Iris pigment epithelial cell (primary cell): ENCODE results near the gene PDZD8.
A peak's percentile ranks its signal among the peaks of the same experiment; 100 is the strongest.
"Not testable (repeated sequence)": the region's sequence is repeated elsewhere in the genome, so short reads cannot be mapped to it uniquely, and the experiment has no call there.

ENCODE experiments used
- DNase-seq: peaks from one replicate; pipeline ENCODE4 v3.0.0-alpha.2; 2011; ENCODE audit warnings: low read depth

The PDZD8 gene

DNA sequence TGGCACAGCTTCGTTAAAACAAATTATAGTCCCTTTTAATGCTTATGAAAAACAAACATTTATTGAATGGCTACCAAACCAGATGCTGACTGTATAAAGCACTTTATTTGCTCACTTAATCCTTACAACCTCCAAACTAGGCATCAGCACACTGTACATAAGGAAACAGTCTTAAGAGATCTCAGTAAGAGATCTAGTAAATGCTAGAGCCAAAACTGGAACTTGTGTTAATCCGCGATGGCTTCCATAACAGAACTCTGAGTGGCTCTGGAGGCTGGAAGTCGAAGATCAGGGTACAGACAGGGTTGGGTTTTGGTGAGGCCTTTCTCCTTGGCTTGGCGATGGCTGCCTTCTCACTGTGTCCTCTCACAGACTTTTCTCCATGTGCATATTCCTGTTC, 27.0 kb downstream of the PDZD8 start:
- DNase-seq, result no peak

DNA sequence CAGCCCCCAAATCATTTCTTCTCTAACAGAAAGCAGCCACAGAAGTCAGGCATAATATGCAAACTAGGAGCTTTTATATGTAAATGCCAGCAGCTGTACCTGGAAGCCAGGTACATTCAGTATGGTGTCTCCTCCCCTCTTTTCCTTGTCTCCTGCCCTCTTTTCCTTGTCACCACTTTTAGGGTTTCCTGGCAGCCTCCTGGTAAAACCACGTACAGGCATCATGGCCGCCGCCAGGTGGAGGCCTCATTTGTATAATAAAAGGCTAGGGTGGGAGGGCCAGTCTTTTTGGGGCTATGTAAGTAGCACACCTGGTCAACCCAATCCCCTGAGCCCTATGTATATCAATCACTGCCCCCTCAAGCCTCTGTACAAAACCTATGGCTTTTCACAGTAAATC, 28.7 kb downstream of the PDZD8 start:
- DNase-seq, result no peak

DNA sequence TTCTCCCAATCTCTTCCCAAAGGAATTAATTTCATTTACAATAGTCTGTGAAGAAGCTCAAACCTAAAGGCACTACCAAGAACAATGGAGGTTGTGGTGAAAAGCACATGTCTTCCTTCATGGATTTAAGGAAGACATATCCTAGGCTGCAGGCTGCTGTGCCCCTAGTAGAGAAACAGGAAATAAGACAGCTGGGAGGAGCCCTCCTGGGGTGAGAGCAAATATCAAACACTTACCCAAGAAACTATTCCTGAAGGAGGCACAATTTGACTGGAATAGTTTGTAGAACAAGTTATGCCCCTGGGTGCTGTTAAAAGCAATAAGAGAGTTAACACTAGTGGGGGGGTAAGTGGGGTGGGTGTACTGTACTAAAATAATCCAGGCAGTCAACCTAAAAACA, 30.1 kb downstream of the PDZD8 start:
- no peak for DNase-seq

DNA sequence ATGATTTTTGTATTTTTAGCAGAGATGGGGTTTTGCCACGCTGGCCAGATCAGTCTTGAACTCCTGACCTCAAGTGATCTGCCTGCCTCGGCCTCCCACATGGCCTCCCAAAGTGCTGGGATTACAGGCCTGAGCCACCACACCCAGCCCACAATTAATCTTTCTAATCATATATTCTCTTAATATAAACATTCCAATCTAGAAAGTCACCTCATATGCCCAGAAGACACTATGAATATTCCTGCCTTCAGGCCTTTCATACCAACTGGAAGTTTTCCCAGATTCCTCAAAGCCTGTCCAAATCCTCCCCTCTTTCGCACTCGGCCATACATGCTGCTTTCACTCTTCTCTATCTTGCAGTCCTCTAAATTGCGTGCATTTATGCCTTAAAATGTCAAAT, 32.6 kb downstream of the PDZD8 start:
- DNase-seq, result peak; percentile 40

DNA sequence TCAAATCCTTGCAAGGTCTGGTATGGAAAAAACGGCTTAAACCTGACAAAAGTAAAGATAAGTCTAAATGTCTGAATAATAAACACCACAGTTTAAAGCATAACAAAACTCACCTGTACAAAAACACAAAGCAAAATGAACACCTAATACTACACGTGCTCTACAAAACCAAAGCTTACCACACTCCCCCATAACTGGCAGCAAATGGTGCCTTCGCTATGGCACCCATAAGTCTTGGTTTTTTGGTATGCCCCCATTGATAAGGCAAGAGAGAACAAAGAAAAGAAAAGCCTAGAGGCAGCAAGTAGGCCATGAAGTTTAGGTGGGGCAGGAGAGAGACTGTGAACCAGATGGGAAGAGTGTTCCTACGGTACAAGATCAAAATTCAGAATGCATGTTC, 34.2 kb downstream of the PDZD8 start:
- DNase-seq, result no peak

DNA sequence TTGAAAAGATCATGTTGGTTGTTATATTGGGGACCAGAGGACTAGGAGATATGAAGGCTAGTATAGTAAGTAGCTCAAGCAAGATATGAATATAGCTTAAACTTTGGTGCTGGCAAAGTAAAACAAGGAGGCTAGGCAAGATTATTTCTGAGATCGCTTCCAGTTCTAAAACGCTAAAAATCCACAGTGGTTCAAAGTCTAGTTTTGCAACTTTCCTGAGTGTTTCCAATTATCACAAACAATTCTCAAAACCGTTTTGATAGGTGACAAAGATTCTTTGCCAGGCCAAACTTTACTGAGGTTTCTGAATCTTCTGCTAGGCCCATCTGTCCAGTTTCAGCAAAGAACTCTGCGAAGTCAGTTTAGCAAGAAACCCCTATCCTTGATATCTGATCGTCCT, 35.3 kb downstream of the PDZD8 start:
- no peak for DNase-seq

DNA sequence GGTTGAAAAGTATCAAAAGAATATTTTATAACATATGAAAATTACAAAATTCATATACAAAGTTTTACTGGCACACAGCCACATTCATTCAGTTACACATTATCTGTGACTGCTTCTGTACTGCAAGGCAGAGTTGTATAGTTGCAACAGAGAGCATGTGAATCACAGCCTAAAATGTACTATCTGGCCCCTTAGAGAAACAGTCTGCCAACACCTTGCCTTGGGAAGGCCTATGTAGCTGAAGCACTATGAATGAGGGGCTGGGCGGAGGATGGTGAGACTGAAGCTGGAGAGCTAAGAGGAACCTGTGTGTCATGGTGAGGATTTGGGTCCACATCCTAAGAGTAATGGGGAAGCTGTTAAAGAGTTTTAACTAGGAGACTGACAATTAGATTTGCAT, 35.7 kb downstream of the PDZD8 start:
- peak; percentile 78 for DNase-seq

DNA sequence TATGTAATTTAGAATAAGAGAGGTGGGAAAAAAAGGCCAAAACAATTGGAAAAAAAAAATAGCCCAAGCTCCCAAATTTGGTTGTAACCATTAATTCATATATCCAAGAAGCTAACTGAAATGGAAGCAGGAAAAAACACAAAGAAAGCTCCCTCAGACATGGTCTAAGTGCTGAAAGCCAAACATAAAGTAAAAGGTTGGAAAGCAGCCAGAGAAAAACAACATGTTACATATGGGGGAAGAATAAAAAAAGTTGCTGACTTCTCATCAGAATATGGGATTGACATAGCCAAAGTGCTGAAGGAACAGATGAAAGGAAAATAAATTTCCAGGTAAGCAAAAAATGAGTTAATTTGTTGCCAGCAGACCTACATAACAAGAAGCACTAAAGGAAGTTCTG, 40.3 kb downstream of the PDZD8 start:
- DNase-seq, result no peak

DNA sequence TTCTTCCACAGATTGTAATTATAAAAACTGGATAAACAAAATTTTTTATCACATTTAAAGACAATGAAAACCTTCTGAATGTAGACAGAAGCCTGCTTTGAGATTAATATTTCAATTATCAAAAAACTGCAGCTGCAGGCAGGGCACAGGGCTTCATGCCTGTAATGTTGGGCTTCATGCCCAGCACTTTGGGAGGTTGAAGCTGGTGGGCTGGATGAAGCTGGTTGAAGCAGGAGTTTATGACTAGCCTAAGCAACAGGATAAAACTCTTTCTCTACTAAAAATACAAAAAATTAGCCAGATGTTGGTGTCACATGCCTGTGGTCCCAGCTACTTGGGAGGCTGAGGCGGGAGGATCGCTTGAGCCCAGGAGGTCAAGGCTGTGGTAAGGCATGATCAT, 41.2 kb downstream of the PDZD8 start:
- peak; percentile 24 for DNase-seq

DNA sequence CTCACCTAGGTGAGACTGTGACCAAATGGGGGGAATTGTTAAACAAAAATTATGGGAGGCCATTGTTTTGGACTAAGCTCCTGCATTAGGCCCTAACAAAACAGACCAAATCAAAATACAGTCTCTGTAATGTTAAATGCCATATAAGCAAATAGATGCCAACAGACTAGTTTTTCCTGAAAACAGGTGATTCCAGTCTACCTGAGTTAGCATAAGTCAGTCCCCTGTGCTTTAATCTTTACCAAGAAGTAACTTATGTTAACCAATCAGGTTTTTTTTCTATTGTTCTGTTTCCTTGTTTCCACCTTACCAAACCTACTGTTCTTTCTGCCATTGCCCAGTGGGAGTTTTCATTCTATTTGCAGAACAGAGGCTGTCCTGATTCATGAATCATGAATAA, 48.0 kb downstream of the PDZD8 start:
- DNase-seq, result no peak

DNA sequence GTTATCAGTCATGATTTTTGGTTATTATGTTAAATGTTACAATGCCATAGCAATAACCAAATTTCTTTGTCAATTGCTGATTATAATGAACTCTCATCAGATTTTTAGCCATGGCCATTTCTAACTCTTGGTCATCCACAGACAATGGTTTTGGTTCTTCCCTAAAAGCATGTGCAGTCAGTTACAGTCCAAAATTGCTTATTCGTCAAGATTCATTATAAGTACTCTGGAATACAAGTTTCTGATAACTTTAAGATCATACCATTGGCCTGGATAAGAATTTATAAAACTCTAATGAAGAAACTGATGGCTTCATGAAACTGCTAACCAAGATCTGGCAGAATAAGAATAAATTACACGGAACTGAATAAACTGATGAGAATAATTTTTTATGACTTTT, 50.9 kb downstream of the PDZD8 start:
- no peak for DNase-seq

DNA sequence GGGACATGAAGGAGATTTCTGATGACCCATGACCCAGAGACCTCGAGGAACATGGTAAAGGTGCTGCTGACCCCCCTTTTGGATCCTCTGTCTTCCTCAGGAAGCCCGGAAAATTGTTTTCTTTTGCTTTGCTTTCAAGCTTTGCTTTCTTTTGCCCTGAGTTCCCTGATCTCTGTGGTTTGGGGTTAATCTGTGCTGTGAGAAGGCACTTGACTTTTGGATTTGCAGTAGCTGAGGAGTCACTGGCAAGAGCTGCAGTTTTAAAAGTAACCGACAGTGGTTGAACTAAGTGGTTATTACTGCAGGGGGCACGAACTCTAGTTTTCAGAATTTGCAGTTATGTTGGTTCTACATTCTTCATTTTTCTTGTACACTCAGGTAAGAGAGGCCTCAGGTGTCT, 53.0 kb downstream of the PDZD8 start:
- peak; percentile 79 for DNase-seq

DNA sequence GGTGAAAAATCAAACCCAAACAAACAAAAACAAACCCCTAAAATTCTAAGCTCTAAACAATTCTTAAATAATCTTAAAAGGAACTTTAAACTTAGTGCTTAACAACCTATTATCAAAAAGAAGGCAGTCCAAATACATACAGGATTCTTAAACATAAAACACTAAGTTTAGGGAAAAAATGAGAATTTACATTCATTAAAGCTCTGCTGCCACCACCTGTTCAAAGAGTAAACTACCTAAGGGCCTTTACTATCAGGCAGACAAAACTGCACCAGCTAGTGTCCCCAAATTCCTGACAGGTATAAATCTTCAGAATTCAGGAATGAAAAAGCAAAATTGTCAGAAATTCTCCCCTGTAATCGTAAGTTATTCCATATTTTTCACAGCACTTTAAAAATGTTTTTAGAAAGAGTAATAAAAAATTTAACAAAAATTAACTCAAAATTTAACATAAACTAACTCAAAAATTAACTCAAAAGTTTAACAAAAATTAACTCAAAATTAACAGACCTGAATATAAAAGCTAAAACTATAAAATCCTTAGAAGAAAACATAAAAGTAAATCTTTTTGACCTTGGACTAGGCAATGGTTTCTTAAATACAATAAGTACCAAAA, 55.1 kb downstream of the PDZD8 start:
- peak; percentile 24 for DNase-seq

DNA sequence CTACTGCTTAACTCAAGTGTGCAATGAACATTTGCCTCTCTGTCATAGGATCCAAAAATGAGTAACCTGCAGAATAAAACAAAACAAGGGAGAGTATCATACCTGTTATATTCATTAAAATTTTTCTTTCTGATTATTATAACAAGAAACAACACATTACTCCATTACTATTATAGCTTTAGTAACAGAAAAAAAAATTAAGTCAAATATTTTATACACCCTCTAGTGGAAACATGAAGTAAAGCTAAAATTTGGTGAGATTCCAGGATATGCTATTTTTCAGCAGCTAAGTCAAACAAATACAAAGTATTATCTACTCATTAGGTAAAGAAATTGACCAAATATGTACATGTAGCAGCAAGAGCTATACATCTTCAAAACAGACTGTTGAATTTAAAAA, 56.3 kb downstream of the PDZD8 start:
- peak; percentile 12 for DNase-seq

DNA sequence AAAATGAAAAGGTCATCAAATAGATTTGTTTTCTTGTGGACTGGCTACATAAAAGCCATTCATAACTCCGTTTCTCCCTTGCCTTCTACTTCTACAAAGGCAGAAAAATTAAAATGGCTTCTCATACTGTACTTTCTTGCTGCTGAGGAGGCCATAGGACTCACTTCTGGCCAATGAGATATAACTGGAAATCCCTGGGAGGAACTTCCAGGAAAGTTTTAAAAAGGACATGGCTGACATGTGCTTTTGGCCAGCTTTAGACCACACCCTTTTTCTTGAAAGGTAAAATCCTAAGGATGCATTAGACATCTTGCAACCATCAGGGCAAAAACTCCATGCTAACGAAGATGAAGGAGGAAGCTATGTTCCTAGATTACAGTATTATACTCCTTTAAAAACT, 58.5 kb downstream of the PDZD8 start:
- DNase-seq, result no peak

DNA sequence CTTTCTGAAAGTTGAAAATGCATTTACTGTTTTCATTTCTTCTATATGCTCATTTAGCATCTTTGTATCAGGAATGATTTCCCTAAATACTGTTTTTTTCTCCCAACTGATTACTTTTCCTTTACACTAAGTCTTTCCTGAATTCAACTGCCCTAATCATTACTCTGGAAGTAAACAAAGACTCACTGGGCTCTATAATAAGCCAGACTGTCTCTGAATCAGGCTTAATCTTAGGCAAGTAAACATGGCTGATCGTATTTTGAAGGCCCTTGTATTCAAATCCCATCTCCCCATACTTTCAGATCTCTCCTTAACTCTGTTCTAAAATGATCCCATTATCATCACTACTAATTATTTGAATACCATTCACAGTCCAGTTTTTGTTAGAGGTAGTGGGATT, 61.6 kb downstream of the PDZD8 start:
- no peak for DNase-seq

DNA sequence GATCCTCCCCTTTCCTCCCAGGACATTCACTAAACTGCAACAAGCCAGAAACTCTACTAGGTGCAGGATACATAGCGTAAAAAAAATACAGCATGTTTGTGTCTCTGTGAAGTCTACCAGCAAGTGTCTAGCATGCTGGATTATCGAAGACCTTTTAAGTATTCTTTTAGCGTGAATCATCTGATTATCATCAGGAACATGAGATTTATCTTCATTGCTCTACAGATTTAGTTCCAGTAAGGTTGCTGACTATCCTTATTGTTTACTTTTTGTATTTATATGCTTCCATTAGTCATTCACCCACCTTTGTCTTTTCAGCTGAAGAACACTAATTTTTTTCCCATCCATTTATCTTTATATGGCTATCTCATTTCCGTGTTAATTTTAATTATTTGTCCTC, 62.8 kb downstream of the PDZD8 start:
- DNase-seq, result no peak

DNA sequence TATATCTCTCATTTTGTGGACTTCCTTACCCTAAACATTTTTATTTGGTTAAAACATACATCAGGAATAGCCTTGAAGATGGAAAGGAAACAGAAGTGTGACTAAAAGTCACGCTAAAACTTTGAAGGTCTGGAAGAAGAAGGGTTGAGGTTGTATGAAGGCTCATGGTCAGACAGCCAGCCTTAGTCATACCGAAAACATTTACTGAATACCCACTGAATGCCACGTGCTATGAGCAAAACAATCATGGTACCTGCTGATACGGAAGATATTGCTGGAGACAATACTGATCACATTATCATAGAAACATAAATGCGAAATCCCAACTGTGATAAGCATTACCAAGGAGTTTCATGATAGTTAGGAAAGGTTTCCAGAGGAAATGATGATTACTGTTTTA, 64.0 kb downstream of the PDZD8 start:
- peak; percentile 5 for DNase-seq

DNA sequence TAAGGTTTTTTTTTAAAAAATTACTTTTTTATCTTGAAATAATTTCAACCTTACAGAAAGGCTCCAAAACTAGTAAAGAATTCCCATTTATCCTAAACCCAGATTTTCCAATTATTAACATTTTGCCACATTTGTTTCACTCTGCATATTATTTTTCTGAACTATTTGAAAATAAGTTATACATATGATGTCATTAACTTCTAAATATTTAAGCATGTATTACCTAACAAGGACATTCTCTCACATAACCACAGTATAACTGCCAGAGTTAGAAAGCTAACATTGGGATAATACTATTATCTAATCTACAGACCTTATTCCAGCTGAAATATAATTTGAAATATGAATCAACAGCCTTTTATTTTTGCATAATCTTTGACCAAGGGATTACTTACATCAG, 68.6 kb downstream of the PDZD8 start:
- DNase-seq, result no peak

DNA sequence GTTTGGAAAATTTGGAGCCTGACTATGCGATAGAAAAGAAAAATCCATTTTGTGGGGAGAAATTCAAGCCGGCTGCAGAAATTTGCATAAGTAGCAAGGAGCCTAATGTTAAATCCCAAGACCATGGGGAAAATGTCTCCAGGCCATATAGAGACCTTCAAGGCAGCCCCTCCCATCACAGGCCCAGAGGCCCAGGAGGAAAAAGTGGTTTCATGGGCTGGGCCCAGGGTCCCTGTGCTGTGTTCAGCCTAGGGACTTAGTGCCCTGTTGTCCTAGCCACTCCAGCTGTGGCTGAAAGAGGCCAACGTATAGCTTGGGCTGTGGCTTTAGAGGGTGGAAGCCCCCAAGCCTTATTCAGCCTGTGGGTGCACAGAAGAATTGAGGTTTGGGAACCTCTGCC, 71.8 kb downstream of the PDZD8 start:
- not testable (repeated sequence) for DNase-seq

DNA sequence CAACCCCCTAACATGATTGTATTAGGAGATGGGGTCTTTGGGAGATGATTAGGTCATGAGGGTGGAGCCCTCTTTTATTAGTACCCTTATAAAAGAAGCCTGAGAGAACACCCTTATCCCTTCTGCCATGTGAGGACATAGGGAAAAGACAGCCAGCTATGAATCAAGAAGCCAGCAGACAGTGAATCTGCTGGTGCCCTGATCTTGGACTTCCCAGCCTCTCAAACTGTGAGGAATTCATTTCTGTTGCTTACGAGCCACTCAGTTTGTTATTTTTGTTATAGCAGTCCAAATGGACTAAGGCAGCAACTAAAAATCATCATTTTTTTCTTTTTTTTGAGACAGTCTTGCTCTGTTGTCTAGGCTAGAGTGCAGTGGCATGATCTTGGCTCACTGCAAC, 74.6 kb downstream of the PDZD8 start:
- no peak for DNase-seq

DNA sequence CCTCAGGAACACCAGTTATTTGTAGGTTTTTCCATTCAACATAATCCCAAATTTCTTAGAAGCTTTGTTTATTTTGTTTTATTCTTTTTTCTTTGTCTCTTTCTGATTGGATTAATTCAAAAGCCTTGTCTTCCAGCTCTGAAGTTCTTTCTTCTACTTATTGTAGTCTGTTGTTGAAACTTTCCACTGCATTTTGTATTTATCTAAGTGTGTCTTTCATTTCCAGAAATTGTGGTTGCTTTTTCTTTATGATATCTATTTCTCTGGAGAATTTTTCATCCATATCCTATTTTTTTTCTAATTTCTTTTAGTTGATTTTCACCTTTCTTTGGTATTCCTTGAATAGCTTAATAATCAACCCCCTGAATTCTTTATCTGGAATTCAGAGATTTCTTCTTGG, 75.8 kb downstream of the PDZD8 start:
- DNase-seq, result no peak

DNA sequence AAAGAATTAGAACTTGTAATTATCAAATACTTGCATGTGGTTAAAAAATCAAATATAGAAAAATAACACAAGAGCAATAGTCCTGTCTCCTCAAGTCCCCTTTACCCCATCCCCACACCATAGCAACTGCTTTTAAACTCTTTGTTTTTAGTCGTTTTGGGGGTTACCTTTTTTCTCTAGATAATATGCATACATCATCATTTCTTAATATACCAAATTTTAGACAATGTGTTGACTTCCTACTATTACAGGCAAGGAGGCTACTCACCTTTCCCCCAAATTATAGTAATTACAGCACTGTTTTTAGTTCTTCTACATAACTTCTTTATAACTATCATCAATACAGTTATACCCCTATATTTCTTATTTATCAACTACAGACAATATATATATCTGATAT, 77.0 kb downstream of the PDZD8 start:
- no peak for DNase-seq

DNA sequence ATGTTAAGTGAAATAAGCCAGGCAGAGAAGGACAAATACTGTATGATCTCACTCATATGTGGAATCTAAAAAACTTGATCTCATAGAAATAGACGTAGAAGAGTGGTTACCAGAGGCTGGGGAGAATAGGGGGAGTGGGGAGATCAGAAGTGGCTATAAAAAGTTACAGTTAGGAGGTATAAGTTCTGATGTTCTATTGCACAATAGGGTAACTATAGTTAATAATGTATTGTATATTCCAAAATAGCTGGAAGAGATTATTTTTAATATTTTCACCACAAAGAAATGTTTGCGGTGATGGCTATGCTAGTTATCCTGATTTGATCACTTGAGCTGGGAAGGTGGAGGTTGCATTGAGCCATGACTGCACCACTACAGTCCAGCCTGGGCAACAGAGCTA, 80.5 kb downstream of the PDZD8 start:
- no peak for DNase-seq

DNA sequence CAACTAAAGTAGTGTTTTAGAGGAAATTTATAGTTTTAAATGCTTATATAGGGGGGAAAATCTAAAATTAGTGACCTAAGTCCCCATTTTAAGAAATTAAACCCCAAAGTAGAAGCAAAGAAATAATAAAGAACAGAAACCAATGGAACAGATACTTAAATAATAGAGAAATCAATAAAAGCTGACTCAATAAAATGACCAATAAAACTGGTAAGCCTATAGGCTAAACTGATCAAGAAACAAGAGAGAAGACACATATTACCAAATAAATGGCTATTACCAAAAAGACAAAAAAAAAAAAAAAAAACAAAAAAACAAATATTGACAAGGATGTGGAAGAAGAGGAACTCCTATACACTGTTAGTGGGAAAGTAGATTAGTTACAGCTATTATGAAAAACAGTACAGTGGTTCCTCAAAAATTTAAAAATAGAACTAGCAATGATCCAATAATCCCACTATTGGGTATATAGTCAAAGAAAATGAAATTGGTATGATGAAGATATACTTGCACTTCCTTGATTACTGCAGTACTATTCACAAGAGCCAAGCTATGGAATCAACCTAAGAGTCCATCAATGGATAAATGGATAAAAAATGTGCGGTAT, 81.1 kb downstream of the PDZD8 start:
- no peak for DNase-seq
